WTC11 (cell line): ENCODE results near the gene ZNF37A. TPM values are rescaled to one million over a fixed set of nuclear protein-coding genes. Genes with fewer than 3 reads are reported as not detected.

Experiments used
- ATAC-seq: fragments of 200-7000 bp; cut with Tn5 transposase; 2 replicates; pipeline ENCODE4 v1.10.0; 2021; ENCODE audit warnings: mild to moderate bottlenecking, moderate library complexity
- CTCF ChIA-PET: fragments of 300-600 bp; sonication (Branson Sonifier 250); formaldehyde crosslinking; loops from one replicate; lab custom pipeline; 2021; ENCODE audit warnings: antibody characterized with exemption; lab: Charles Lee
- POLR2A ChIA-PET: fragments of 350-600 bp; sonication (Branson Sonifier 250); formaldehyde crosslinking; loops from one replicate; lab custom pipeline; 2021; ENCODE audit warnings: antibody characterized with exemption; lab: Charles Lee
- DNase-seq: peaks from one replicate; pipeline ENCODE4 v3.0.0; 2021; ENCODE audit warnings: low spot score
- H3K27ac Mint-ChIP-seq: 2 replicates; pipeline ENCODE4 v1.8.0; 2021; ENCODE audit warnings: mixed read lengths
- H3K27me3 Mint-ChIP-seq: 2 replicates; pipeline ENCODE4 v1.8.0; 2021; ENCODE audit warnings: low read depth, mild to moderate bottlenecking, moderate library complexity, mixed read lengths
- H3K36me3 Mint-ChIP-seq: 2 replicates; pipeline ENCODE4 v1.8.0; 2021; ENCODE audit warnings: mixed read lengths
- H3K4me1 Mint-ChIP-seq: 2 replicates; pipeline ENCODE4 v1.8.0; 2022; ENCODE audit warnings: mixed read lengths
- H3K4me3 Mint-ChIP-seq: 2 replicates; pipeline ENCODE4 v1.8.0; 2021; ENCODE audit warnings: mild to moderate bottlenecking, moderate library complexity, mixed read lengths
- H3K9me3 Mint-ChIP-seq: 2 replicates; pipeline ENCODE4 v1.8.0; 2021; ENCODE audit warnings: mixed read lengths
- CBFB ChIP-seq: sonication (generic); formaldehyde crosslinking; IDR thresholded peaks from 2 replicates; pipeline ENCODE4 v1.8.1; 2022; ENCODE audit warnings: mild to moderate bottlenecking, low read depth, missing genetic modification reagents
- ELF4 ChIP-seq: sonication (generic); formaldehyde crosslinking; IDR thresholded peaks from 2 replicates; pipeline ENCODE4 v1.8.1; 2022; ENCODE audit warnings: low read depth, mild to moderate bottlenecking, moderate library complexity, missing genetic modification reagents
- ERG ChIP-seq: fragments of 250-450 bp; sonication (Bioruptor Pico); IDR thresholded peaks from 2 replicates; pipeline ENCODE4 v1.8.0; 2021; ENCODE audit warnings: mild to moderate bottlenecking
- FOXJ3 ChIP-seq: sonication (generic); formaldehyde crosslinking; IDR thresholded peaks from 2 replicates; pipeline ENCODE4 v1.9.0; 2021; ENCODE audit warnings: missing genetic modification reagents, mild to moderate bottlenecking, borderline replicate concordance
- MLX ChIP-seq: sonication (generic); formaldehyde crosslinking; IDR thresholded peaks from 2 replicates; pipeline ENCODE4 v1.8.1; 2023; ENCODE audit warnings: mild to moderate bottlenecking, missing genetic modification reagents, moderate library complexity
- TCF7 ChIP-seq: sonication (generic); formaldehyde crosslinking; IDR thresholded peaks from 2 replicates; pipeline ENCODE4 v1.8.0; 2022; ENCODE audit warnings: mild to moderate bottlenecking, low read depth, missing genetic modification reagents, moderate library complexity
- TP53 ChIP-seq: sonication (generic); formaldehyde crosslinking; IDR thresholded peaks from 2 replicates; pipeline ENCODE4 v1.8.1; 2023; ENCODE audit warnings: mild to moderate bottlenecking, missing genetic modification reagents
- ZNF396 ChIP-seq: fragments of 250-450 bp; sonication (Bioruptor Pico); IDR thresholded peaks from 2 replicates; pipeline ENCODE4 v1.8.0; 2021; ENCODE audit warnings: mild to moderate bottlenecking, moderate library complexity, borderline replicate concordance
- total RNA-seq: library from RNA; stranded (reverse); gene quantifications from 3 replicates; pipeline ENCODE4 v1.2.3, GENCODE V29; 2021
- TF ChIP-seq, protein P1 (sequence below): fragments of 250-450 bp; sonication (Bioruptor Pico); IDR thresholded peaks from 2 replicates; pipeline ENCODE4 v1.9.0; 2021; ENCODE audit warnings: mild to moderate bottlenecking, borderline replicate concordance
- TF ChIP-seq, protein P2 (sequence below): fragments of 250-450 bp; sonication (Bioruptor Pico); IDR thresholded peaks from 2 replicates; pipeline ENCODE4 v2.1.2; 2022; ENCODE audit warnings: mild to moderate bottlenecking, moderate library complexity
- TF ChIP-seq, protein P3 (sequence below): sonication (generic); formaldehyde crosslinking; IDR thresholded peaks from 2 replicates; pipeline ENCODE4 v1.8.0; 2022; ENCODE audit warnings: mild to moderate bottlenecking, missing genetic modification reagents
- TF ChIP-seq, protein P4 (sequence below): sonication (generic); formaldehyde crosslinking; IDR thresholded peaks from 2 replicates; pipeline ENCODE4 v1.8.1; 2022; ENCODE audit warnings: missing genetic modification reagents, borderline replicate concordance
- TF ChIP-seq, protein P5 (sequence below): sonication (generic); formaldehyde crosslinking; IDR thresholded peaks from 2 replicates; pipeline ENCODE4 v1.8.0; 2023; ENCODE audit warnings: missing genetic modification reagents, mild to moderate bottlenecking, borderline replicate concordance

ZNF37A gene
- total RNA-seq, 1 experiment from 2014 or later = 8.8 TPM

- TF ChIP-seq, protein P1, sequence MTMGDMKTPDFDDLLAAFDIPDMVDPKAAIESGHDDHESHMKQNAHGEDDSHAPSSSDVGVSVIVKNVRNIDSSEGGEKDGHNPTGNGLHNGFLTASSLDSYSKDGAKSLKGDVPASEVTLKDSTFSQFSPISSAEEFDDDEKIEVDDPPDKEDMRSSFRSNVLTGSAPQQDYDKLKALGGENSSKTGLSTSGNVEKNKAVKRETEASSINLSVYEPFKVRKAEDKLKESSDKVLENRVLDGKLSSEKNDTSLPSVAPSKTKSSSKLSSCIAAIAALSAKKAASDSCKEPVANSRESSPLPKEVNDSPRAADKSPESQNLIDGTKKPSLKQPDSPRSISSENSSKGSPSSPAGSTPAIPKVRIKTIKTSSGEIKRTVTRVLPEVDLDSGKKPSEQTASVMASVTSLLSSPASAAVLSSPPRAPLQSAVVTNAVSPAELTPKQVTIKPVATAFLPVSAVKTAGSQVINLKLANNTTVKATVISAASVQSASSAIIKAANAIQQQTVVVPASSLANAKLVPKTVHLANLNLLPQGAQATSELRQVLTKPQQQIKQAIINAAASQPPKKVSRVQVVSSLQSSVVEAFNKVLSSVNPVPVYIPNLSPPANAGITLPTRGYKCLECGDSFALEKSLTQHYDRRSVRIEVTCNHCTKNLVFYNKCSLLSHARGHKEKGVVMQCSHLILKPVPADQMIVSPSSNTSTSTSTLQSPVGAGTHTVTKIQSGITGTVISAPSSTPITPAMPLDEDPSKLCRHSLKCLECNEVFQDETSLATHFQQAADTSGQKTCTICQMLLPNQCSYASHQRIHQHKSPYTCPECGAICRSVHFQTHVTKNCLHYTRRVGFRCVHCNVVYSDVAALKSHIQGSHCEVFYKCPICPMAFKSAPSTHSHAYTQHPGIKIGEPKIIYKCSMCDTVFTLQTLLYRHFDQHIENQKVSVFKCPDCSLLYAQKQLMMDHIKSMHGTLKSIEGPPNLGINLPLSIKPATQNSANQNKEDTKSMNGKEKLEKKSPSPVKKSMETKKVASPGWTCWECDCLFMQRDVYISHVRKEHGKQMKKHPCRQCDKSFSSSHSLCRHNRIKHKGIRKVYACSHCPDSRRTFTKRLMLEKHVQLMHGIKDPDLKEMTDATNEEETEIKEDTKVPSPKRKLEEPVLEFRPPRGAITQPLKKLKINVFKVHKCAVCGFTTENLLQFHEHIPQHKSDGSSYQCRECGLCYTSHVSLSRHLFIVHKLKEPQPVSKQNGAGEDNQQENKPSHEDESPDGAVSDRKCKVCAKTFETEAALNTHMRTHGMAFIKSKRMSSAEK (CRISPR knock-in tag) = no peak
- TF ChIP-seq ELF4 (CRISPR knock-in tag) = no peak
These were observed 8.7 kb downstream of the ZNF37A start (continued) for GRCh38 chr10:38102880-38103279.

DNA sequence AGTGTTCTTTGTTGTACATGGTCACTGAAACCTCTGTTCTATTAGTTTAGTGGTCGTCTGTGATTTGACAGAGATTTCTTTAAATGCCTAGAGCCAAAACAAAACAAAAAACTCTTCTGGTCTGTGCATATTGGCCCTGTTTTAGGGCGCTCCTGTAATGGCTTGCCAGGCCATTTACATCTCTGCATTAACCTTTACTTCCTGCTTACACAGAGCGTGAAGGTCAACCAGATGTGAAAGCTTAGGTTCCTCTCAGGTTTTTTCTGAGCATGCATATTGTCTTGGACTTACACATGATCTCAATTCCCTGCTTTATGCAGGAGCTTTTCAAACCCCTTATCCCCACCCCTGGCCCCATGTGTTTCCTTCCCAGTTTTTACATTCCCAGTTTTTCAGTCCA is 9.6 kb downstream of the ZNF37A start:
- TF ChIP-seq, protein P2, sequence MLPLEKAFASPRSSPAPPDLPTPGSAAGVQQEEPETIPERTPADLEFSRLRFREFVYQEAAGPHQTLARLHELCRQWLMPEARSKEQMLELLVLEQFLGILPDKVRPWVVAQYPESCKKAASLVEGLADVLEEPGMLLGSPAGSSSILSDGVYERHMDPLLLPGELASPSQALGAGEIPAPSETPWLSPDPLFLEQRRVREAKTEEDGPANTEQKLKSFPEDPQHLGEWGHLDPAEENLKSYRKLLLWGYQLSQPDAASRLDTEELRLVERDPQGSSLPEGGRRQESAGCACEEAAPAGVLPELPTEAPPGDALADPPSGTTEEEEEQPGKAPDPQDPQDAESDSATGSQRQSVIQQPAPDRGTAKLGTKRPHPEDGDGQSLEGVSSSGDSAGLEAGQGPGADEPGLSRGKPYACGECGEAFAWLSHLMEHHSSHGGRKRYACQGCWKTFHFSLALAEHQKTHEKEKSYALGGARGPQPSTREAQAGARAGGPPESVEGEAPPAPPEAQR (CRISPR knock-in tag) = no peak
- TF ChIP-seq FOXJ3 (CRISPR knock-in tag) (no peak), TCF7 (CRISPR knock-in tag) (no peak), ZNF396 (no peak), ERG (CRISPR knock-in tag) (no peak), TP53 (CRISPR knock-in tag) (no peak), MLX (CRISPR knock-in tag) (no peak), CBFB (CRISPR knock-in tag) (no peak)
- TF ChIP-seq, protein P3, sequence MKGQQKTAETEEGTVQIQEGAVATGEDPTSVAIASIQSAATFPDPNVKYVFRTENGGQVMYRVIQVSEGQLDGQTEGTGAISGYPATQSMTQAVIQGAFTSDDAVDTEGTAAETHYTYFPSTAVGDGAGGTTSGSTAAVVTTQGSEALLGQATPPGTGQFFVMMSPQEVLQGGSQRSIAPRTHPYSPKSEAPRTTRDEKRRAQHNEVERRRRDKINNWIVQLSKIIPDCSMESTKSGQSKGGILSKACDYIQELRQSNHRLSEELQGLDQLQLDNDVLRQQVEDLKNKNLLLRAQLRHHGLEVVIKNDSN (CRISPR knock-in tag) = no peak
- TF ChIP-seq, protein P4, sequence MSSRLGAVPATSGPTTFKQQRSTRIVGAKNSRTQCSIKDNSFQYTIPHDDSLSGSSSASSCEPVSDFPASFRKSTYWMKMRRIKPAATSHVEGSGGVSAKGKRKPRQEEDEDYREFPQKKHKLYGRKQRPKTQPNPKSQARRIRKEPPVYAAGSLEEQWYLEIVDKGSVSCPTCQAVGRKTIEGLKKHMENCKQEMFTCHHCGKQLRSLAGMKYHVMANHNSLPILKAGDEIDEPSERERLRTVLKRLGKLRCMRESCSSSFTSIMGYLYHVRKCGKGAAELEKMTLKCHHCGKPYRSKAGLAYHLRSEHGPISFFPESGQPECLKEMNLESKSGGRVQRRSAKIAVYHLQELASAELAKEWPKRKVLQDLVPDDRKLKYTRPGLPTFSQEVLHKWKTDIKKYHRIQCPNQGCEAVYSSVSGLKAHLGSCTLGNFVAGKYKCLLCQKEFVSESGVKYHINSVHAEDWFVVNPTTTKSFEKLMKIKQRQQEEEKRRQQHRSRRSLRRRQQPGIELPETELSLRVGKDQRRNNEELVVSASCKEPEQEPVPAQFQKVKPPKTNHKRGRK (CRISPR knock-in tag) = no peak
- TF ChIP-seq, protein P5, sequence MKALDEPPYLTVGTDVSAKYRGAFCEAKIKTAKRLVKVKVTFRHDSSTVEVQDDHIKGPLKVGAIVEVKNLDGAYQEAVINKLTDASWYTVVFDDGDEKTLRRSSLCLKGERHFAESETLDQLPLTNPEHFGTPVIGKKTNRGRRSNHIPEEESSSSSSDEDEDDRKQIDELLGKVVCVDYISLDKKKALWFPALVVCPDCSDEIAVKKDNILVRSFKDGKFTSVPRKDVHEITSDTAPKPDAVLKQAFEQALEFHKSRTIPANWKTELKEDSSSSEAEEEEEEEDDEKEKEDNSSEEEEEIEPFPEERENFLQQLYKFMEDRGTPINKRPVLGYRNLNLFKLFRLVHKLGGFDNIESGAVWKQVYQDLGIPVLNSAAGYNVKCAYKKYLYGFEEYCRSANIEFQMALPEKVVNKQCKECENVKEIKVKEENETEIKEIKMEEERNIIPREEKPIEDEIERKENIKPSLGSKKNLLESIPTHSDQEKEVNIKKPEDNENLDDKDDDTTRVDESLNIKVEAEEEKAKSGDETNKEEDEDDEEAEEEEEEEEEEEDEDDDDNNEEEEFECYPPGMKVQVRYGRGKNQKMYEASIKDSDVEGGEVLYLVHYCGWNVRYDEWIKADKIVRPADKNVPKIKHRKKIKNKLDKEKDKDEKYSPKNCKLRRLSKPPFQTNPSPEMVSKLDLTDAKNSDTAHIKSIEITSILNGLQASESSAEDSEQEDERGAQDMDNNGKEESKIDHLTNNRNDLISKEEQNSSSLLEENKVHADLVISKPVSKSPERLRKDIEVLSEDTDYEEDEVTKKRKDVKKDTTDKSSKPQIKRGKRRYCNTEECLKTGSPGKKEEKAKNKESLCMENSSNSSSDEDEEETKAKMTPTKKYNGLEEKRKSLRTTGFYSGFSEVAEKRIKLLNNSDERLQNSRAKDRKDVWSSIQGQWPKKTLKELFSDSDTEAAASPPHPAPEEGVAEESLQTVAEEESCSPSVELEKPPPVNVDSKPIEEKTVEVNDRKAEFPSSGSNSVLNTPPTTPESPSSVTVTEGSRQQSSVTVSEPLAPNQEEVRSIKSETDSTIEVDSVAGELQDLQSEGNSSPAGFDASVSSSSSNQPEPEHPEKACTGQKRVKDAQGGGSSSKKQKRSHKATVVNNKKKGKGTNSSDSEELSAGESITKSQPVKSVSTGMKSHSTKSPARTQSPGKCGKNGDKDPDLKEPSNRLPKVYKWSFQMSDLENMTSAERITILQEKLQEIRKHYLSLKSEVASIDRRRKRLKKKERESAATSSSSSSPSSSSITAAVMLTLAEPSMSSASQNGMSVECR (CRISPR knock-in tag) = no peak
- TF ChIP-seq, all 79 proteins: peak for 0
- peaks cover 94% of the 10 kb centered on the region for H3K36me3 Mint-ChIP-seq
- DNase-seq = no peak
- ChIA-PET CTCF (no interaction called here), POLR2A (no interaction called here)
- H3K27me3 Mint-ChIP-seq = peaks cover 28% of the 10 kb centered on the region
- H3K4me1 Mint-ChIP-seq = peaks cover 12% of the 10 kb centered on the region
- H3K27ac Mint-ChIP-seq = no peak overlapping the region
- H3K4me3 Mint-ChIP-seq = no peak overlapping the region
- no peak for ATAC-seq
- peaks cover 93% of the 10 kb centered on the region for H3K9me3 Mint-ChIP-seq
